ENCODE measurements around the gene ANKRD1.
"Not testable (repeated sequence)": the region's sequence is repeated elsewhere in the genome, so short reads cannot be mapped to it uniquely, and the experiment has no call there.

Gene ANKRD1

DNA sequence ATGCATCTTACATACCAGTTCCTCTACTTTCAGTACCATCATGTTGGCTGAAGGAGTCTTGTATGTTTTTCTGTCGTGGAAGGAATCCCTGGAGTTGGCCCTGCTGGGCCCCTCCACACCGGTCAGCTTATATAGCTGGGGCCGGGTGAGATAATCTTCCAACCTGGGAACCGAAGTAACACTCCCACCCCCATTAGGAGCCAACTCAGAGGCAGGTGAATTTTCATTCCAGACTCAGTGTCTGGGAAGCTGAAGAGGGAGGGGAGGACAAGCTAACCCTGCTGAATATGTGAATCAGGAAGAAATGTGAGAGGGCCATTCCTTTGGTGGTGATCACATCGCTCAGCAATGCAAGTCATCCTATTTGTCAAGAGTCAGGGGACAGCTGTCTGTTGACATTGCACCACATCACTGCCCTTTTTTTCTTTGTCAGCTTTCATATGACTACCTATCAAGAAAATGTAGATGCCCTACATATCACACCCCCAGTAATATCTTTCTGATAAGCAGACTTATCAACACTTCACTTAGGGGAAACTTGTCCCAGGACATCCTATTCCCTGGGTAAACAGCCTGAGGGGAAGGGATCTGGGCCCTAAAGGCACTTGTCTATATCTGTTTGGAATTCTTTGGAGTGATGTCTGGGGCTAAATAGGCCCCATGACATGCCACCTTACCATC, at the start of gene ANKRD1:
TSS of gene ANKRD1 (minus strand) at position 102 of the 681 bp plus-strand sequence. CDS start at position 42, 60 bp downstream.
- no peak for DNase-seq

DNA sequence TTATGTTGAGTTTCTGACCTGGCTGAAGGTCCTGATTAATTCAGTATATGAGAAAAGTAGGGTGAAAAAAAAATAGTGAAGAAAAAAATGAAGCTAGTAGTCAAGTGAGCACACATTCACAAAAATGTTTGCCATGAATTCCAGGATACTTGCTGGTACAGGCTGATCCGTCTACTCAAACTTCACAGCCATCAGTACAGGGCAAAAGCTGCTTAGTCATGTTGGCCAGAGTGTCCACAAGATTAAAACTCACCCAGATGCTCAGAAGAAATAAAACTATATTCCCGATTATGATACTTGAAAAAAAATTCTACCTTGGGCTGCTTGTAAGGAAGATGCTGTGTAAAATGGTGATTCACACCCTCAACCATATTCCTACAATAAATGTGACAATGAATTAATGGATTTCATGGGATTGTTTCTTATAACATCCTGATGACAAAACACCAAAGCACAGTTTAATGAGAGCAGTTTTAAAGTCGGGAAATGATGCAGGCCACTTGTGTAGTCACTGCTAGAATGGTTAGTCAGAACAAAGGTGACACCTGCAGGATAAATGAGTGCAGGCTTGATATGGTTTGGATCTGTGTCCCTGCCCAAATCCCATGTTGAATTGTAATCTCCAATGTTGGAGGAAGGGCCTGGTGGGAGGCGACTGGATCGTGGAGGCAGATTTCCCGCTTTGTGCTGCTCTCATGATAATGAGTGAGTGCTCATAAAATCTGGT, 49.2 kb upstream of the ANKRD1 start:
- DNase-seq = no peak

DNA sequence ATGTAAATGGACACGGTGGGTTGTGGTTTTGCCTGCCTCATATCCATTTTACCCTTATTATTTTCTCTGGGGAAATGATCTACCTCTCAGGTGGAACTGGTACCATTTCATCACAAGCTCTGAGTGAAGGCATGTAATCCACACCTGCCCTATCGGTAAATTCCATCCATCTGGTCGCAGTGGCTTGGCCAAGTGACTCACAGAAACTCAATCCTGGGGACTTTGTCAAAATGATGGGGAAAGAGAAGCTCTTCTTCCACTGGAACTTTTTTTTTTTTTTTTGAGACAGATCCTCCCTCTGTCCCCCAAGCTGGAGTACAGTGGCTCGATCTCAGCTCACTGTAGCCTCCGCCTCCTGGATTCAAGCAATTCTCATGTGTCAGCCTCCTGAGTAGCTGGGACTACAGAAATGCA, 48.2 kb upstream of the ANKRD1 start:
- no peak for DNase-seq

DNA sequence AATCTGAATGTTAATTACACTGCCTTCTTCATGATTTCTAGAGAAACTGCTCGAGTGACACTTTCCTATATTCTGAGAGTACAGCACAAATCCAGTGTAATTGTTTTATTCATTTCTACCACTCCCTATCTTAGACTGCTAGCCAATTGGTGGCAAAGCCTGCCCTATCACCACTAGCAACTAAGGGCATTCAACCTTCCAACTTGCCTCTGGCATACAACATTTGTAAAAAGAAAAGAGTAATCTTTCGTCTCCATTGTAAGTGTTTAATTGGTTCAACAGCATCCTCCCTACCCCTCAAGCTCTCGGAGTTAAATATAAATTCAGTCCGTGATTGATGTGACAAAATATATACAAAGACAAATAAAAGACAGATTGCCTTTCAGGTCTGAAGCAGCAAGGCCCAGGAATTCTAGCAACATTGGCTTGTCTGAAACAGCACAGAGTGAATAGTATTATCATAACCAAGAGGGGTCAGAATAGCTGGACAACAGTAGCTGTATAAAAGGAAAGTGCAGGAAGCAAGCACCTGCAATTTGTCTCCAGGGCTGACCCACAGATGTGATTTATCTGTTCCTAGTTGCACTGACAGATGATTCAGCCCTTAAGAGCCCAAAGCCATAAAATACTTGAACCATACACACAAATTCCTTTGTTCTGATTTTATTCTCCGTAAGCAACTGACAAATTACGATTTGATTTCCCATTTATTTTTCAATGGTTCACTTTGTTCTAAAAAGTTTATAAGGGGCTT, 47.6 kb upstream of the ANKRD1 start:
- DNase-seq = no peak

DNA sequence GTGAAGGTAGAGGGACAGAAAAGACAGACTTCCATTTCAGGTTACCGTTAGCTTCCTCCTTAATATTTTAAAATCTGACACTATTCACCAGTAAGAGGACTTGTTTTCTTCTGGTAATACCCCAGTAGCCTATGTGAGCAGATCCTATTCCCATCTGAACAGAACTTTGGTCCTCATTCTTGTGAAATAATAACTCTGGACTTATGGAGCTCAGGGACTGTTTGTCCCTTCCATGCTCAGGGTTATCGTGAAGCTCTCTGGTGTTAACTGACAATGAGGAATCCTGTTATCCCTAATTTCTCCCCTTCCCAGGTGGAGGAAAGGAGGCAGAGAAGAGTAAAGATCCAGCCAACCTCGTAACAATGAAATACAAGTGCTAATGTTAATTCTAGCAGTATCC, 47.0 kb upstream of the ANKRD1 start:
- DNase-seq = no peak

DNA sequence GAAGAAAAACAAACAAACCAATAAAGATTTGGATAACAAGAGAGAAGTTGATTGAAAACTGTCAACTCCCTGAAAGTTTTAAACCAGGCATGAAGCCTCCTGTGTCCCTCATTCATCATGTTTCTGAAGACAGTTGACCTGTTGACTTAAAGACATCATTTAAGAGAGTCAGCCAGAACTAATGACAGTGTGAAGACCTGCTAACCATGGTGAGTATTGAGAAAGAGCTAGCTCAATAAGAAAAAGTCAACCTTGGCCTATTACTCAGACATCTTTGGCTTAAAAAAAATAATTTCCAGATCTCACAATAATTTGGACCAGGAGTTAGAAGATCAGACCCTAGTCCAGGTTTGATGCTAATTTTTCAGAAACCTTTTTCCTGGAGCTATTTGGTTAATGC, 45.3 kb upstream of the ANKRD1 start:
- DNase-seq = no peak

DNA sequence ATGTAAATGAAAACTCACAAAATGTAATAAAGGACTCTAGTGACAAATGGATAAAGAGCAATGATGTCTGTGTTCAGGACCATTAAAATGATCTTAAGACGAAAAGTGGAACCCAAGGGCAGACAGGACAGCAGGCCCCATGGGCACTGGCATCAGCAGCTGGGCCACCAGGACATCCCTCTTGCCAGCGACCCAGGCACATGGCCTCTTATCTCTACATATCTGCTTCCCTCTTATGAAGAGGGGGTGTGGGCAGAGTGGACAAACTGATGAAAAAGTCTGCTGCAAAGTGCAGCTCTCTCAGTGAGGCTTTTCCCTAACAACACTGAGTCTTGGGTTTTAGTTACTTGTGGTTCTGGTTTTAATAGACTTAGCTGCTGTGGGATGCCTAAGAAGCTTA, 44.8 kb upstream of the ANKRD1 start:
- no peak for DNase-seq

DNA sequence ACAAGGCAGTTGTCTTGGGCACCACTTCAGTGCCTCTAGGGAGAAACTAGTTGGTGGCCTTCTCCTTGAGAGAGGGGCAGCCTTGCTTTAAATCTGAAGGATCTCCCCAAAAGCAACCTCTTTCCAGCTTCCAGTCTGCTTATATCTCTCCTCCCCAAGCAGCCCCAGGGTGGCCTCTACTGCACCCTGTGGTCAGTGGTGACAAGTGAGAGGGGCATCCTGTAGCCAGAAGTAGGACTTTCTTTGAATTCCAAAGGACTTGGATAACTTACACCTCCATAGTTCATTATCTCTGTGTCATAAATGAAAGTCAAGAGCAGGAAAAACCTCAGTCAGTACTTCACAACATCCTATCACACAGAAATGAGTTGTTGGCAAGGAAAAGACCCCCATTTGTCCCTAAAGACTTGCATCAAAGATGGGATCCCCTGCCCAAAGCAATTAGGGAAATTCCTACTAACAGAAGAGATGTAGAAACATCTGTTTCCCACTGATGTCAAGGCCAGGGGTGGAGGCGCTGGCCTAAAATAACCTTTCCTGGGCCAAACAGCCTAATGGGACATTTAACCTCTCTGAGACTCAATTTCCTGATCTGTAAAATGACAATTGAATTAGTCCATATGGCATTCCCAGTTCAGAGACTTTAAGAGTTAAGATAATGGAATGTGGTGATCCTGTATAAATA, 44.0 kb upstream of the ANKRD1 start:
- DNase-seq = no peak

DNA sequence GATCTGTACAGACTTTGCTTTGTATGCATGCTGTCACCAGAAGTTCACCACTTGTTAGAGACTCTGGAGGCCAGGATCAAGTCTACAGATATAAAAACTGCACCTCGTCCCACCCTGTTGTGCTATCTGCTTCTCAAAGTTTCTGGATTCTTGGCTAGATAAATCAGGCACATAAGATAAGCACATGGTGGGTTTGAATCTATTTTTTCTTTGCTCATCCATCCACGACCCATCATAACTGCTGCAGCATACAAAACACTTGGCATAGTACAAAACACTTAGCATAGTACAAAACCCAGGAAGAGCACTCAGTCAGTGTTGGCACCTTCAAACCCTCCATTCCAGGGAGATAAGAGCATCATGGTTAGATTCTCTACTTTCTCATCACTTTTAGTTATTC, 42.4 kb upstream of the ANKRD1 start:
- no peak for DNase-seq

DNA sequence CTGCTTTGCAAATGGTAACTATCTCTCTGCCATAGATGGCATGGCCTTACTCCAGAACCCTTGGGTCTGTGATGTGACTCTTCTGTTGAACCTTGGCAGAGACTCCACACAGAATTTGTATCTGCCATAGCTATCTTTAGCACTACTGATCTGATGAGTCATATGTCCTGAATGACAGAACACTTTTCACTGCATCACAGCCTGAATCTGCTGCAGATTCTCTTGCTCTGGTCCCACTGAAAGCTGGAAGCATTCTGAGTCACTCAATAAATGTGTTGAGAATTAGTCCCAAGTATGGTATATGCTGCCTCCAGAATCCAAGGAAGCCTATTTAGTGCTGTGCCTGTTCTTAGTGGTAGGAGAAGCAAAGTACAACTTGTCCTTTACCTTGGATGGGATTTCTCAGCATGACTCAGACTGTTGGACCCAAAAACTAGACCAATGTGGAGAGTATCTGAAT, 39.5 kb upstream of the ANKRD1 start:
- no peak for DNase-seq

DNA sequence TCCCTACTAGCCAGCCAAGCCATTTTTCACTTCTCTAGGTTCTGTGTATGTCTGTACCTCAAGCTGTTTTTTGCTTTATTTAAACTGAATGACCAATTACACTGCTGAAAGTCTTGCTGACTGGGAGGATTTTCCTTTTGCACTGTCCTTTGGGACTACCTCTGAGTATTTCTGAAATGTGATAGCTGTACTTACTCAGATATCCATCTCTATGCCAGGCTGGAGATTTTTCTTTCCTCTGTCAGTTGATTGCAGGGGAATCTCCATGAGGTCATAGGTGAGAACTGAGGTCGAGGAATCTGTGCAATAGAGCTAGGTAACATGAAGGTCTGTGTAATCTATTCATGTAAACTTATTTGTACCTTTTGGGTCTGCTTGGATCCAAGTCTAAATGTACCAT, 38.9 kb upstream of the ANKRD1 start:
- no peak for DNase-seq

DNA sequence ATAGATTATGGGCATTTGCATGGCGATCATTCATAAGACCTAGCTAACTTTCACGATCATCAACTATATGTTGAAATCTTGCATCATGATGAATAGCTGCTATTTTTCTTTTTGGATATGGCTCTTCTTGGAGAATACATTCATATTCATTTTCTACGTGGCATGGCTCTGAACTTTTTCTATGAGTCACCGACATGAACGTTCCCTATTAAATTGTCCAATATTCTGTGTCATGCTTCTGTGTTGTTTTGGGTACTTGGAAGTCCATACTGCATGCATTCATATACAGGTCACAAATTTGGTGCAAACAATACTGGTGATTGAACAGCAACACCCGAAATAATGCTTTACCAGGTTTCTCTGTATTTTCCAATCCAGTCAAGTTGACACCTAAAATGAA, 37.9 kb upstream of the ANKRD1 start:
- DNase-seq = no peak

DNA sequence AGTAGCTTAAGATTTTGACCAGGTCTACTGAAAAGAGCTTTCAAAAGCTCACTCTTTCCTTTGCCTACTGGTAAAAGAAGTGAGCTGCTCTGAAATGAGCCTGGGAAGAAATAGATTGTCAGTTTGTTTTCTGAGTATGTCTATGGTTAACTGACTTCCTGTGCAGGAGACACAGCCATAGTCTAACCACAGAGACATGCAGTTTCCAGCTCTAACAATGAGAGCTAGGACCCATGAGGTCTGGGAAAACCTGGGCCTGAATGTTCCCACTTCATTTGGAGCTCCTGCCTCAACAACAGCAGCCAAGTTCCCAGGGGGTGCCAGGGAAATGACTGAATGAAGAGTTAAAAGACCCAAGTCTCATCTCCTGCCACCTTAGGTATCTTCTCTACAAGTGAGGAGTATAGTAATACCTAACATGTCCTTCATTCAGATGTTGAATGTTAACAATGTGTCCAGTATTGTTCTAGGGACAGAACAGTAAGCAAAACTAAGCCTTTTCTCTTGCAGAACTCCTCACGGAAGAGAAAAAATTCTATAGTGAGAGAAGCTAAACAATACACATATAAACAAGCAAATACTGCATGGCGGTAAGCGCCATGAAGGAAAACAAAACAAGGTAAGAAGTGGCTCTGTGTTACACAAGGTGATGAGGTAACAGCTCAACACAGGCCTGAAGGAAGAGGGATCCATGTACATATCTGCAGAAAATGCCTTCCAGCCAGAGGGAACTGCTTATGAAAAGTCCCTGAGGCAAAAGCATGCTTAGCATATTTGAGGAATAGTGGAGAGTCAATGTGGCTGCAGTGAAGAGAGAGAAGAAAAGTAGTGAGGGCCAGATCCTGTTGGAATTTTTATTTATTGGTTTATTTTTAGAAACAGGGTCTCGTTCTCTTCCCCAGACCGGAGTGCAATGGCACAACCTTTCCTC, 26.4 kb upstream of the ANKRD1 start:
- DNase-seq = no peak

DNA sequence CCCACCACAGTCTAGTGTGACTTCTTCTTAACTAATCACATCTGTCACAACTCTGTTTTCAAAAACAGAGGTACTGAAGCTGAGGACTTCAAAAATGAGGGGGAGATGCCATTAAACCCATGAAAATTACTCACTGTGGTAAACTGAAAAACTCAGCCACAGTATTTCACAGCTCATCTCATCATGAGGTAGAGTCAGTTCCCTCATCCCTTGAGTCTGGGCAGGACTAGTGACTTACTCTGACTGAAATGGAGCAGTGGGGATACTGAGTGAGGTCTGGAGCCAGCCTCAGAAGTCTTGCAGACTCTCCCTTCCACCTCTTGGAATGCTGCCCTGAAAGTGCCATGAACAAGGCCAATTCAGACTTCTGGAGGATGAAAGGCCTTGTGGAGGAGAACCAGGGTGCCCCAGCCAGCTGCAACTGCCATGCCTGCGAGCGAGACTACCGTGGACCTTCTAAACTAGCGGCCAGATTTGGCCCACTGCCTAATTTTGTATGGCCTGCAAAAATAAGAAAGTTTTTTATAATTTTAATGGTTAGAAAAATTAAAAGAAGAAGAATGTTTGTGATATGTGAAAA, 24.7 kb upstream of the ANKRD1 start:
- no peak for DNase-seq

DNA sequence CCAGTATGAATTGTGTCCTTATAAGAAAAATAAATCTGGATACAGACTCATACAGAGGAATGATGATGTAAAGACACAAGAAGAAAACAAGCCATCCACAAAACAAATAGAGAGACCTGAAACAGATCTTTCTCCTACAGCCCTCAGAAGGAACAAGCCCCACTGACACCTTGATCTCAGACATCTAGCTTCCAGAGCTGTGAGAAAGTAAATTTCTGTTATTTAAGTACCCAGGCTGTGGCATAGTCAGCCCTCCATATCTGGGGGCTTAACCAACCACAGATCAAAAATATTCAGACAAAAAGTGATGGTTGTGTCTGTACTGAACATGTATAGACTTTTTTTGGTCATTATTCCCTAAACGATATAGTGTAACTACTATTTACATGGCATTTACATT, 23.9 kb upstream of the ANKRD1 start:
- DNase-seq = no peak

DNA sequence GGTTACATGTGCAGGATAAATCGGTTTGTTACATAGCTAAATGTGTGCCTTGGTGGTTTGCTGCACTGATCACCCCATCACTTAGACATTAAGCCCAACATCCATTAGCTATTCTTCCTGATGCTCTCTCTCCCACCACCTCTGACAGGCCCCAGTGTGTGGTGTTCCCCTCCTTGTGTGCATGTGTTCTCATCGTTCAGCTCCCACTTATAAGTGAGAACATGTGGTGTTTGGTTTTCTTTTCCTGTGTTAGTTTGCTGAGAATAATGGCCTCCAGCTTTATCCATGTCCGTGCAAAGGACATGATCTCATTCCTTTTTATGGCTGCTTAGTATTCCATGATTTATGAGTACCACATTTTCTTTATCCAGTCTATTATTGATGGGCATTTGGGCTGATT, 22.1 kb upstream of the ANKRD1 start:
- DNase-seq = not testable (repeated sequence)

DNA sequence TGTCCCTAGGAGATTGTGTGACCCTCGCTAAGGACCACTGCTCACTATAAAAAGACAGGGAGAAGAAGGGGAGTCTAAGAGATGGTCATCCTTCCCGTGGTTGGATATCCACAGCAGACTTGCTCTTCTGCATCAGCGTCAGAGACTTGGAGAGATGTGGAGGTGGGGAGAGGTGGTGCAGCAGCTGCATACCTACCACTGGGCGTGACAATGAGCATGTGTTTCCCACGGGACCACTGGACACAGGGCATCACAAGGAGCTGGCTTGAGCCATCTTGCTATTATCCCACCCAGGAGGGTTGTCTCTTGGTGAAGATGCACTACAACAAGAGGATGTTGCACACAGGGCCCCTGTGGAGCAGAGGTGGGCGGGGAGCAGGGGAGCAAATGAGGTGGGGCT, 18.8 kb upstream of the ANKRD1 start:
- no peak for DNase-seq

DNA sequence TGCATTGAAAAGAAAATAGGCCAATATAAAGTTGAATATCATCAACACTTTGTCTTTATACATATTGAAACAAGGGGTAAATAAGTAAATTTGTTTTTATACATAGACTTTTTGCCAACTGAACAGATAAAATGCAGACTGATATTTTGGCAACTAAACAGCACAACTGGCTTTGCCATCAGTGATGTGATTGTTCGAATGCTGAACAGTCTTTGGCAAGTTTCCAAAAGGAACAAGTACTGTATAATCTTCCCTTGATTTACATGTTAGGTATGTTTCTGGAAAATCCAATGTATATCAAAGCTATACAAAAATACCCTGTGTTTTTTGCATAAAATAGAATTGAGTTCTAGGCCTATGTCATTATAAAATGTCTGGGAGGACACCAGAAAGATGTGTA, 18.2 kb upstream of the ANKRD1 start:
- DNase-seq = no peak

DNA sequence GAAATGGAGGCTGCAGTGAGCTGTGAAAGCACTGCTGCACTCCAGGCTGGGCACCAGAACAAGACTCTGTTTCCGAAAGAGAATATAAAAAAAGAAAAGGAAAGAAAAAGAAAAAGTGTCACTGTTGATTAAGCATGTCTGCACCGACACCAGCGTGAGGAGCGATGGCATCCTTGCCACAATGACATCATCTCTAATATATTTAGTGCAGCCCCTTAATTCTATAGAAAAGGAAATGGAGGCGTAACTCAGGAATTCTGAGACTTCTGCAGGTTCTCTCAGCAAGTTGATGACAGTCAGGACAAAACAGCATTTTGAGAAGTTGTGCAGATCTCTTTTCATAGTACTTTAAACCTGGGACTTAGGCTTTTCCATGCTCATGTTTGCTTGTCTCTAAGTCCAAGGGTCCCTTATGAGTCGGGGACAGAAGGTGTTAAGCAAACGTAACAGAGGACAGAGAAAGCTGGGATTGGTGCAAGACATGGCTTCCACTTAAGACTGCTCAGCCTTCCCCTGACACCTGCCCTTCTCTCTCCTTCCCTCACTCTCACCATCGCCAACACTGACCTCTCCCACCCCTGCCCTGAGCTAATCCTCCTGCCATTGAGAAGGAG, 16.9 kb upstream of the ANKRD1 start:
- no peak for DNase-seq

DNA sequence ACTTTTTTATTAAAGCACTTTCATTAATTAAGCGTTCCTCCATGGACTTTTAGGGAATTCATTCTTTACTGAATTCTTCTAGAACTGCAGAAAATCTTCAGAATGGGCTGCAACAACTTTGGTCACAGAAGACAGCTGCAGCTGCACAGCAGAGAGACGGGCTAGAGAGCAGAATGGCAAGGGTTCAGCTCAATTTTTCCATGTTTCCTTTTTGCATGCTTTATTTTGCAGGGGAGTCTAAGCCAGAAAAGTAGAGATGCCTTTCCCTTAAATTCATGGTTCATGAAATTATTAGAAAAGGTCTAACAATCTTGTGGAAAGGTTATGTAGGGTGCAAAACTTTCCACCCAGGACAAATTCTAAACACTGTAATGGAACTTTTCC, 15.4 kb upstream of the ANKRD1 start:
- DNase-seq = no peak

DNA sequence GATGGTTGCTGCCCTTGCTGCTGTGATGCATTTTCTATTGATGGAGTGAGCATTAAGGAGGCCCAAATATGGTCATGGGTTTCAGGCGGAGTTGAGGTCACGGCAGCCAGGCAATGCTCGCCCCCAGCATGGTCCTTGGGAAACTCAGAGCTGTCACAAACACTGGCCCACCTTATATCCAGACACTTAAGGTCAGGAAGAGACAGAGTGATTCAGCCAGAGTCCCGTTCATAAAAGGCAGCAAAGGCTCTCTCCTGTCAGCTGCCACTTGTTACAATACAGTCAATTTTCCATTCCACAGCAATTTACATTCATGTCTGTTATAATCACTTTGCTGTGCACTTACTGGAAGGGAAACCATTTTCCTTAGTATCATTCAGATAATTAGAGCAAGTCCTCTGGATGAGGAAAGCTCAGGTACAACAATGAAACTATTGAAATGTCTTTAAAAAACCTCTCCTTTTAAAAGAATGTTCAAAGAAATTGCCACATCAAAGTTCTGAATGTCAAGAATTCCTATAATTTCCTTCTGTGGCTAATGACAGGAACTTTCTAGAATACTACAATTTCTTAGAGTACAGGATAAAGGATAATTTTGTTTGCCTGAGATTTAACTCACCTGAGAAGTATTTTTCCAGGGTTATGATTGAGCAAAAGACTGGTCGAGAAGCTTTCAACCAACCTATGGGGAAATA, 14.8 kb upstream of the ANKRD1 start:
- DNase-seq = no peak
